SK-MEL-5 (cell line): Measurements from ENCODE around the gene BHLHE41. TPM values are rescaled to one million over a fixed set of nuclear protein-coding genes. Genes with fewer than 3 reads are reported as not detected.
A peak's percentile ranks its signal among the peaks of the same experiment; 100 is the strongest.

Experiments used
- DNase-seq: peaks from one replicate; pipeline ENCODE4 v3.0.0-alpha.2; 2016; ENCODE audit warnings: low read depth, low spot score
- in situ Hi-C: cut with HindIII; loops from 2 replicates; pipeline ENCODE4 v1.10.0; 2016; ENCODE audit warnings: low sequenced_read_pairs, high pct_unique_total_duplicates, low pct_unique_long_range_greater_than_20kb
- polyA plus RNA-seq, 2 experiments: library from polyadenylated mRNA; depleted of rRNA; stranded (reverse); fragments of >200 nt; gene quantifications; 2 replicates each; pipeline ENCODE4 v1.2.3, GENCODE V29; 2015
- total RNA-seq: library from RNA; depleted of rRNA; stranded (reverse); fragments of >200 nt; shearing (Covaris generic); gene quantifications from 2 replicates; pipeline ENCODE4 v1.2.3, GENCODE V29; 2014; rRNA removed

Gene BHLHE41
- 9.5 and 17.7 TPM in 2 replicates for total RNA-seq
- polyA plus RNA-seq (2015; cell fraction: cytosol; rRNA removed) = 10.5 and 12.2 TPM in 2 replicates
- 34.1 and 56.0 TPM in 2 replicates for polyA plus RNA-seq (2015; cell fraction: nucleus; rRNA removed)

DNA sequence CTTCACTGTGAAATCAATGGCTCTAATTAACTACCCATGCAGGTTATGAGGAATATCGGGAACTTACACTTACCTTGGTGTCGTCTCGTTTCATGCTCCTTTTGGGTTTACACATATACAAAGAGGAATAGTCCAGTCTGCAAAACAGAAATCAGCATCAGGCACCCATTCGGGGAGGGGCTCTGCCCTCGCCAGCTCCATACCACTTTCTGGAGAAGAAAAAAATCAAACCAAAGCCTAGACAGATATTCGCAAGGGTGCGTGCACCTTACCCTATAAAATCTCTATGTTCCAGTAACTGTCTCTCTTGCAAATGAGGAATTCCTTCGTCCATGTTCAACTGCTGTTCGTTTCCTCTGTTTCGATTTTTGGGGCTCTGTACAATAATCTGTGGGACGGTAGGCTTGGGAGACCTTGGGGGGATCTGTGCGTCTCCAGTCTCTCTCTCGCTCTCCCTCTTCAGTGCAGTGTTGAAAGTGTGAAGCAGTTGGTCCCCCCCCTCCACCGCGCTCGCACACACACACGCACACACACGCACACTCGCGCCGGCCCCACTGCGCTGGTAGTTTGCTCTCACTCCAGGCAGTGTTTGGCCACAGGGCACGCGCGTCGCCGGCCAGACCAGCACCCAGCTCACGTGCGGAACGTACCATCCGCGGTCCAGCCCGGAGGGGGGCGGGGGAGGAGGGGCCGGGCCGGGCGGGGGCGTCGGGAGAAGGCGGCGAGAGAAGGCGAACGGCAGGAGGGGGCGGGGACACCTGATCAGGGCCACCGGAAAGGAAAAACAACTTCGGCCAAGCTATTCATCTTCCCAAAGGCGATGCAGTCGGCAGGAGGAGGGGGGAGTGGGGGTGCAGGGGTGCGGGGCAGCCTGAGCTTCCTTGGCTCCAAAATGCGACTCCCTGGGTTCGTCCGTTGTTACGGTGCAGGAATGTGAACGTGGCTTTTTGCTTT lies at the start of gene BHLHE41:
Gene BHLHE41, minus strand, starts transcription at position 592 of the 954 bp plus-strand sequence. Its CDS starts 258 bp downstream, at position 334.
- peak; percentile 67 for DNase-seq
- in situ Hi-C loops = no loop called here

DNA sequence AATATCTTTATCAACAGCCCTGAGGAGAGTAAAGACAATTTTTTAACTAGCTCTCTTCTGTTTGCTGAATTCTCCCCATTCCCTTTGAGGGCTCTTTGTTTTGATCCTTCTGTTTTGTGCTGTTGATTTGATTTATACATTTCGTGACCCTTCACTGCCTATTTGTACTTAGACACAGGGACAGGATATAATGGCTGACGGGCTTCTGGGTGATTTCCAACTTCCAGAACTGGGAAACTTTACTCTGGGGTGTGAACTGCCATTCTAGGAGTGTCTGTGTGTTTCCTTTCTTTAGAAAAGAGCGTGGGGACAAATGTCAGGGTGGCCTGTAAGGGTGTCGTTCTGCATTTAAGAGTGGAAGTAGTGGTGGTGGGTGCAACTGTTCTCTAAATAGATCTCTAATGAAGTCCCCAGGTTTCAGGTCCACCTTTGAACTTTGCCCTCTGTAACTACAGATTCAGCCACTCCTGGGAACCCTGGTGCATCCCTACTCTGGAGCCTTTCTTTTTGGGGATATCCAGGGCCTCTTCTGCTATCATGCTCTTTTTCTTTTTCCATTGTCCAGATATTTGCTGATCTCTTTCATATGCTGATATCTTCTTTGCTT lies 48.2 kb upstream of the BHLHE41 start:
- DNase-seq = no peak
- in situ Hi-C loops = no loop called here

DNA sequence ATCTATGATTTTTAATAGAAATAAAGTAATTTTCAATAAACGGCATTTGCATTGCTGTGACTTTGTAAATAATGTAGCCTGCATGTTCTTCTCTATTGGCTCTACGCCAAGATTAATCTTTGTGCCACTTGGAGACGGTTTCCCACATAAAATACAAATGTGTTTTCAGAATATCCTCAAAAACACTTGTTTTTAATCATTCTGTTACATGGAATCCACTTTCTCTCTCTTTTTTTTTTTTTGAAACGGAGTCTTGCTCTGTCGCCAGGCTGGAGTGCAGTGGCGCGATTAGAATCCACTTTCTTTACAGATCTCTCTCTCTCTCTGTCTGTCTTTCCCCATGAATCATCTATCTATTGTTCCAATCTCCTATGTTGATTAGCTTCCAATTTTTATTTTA lies 47.7 kb upstream of the BHLHE41 start:
- in situ Hi-C loops = no loop called here
- no peak for DNase-seq

DNA sequence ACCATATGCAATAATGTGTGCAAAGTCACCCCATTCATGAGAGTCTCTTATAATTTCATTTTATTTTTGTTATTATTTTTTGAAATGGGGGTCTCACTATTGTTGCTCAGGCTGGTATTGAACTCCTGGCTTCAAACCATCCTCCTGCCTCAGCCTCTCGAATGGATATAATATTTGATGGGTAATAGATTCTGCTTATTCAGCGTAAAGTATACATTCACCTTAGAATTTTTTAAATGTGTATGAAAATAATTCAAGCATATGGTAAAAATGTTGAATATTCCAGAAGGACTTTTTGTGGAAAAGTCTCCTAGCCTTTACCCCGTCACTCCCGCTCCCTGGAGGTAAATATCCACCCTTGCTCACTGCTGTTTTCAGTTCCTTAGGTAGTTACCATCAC lies 47.2 kb upstream of the BHLHE41 start:
- in situ Hi-C loops = no loop called here
- no peak for DNase-seq

DNA sequence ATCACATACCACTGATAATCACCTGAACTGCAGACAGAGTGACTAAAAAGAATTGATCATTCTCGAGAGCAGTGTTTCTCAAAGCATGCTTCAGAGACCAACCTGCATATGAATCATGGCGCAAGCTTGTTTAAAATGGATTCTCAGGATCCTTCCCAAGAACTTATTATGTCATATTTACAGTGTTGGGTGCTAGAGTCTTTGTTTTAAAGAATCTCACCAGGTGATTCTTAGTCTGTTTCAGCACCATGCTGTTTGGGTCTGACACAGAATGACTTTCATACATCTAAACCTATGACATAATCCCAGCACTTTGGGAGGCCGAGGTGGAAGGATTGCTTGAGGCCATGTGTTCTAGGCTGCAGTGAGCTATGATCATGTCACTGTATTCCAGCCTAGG lies 39.3 kb upstream of the BHLHE41 start:
- in situ Hi-C loops = no loop called here
- DNase-seq = no peak

DNA sequence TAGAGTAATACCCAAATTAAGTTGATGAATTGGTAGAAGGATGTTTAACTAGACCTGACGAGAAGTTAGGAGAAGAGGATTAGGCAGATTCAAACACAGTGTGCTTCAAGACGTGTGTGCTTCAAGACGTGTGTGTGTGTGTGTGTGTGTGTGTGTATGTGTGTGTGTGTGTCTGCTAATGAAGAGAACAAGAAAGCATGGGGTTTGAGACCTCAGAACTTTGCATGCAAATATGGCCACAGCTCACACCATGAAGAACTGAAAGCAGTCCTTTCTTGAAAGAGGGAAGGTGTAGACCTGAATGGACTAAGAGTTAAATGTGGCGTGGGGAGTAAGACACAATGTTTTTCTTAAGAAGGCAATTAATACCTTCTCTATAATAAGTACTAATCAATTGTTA lies 38.1 kb upstream of the BHLHE41 start:
- in situ Hi-C loops = no loop called here
- no peak for DNase-seq

DNA sequence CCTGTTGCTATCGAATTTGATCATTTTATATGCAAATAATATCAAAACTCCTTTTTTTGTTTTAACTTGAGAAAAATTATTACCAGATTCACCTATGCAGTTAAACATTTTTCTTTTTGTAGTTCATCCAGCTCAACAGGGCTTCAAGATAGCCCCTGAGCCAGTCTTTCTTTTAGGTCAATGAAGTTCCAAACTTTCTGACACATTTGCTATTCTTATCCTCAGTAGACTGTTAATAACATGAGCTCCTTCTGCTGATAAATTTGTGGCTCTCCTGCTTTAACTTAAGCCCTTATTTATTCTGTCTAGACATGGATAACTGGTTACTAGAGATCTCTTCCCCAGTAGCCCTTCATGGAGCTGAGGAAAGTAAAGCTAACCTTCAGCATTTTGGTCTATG lies 37.3 kb upstream of the BHLHE41 start:
- in situ Hi-C loops = no loop called here

DNA sequence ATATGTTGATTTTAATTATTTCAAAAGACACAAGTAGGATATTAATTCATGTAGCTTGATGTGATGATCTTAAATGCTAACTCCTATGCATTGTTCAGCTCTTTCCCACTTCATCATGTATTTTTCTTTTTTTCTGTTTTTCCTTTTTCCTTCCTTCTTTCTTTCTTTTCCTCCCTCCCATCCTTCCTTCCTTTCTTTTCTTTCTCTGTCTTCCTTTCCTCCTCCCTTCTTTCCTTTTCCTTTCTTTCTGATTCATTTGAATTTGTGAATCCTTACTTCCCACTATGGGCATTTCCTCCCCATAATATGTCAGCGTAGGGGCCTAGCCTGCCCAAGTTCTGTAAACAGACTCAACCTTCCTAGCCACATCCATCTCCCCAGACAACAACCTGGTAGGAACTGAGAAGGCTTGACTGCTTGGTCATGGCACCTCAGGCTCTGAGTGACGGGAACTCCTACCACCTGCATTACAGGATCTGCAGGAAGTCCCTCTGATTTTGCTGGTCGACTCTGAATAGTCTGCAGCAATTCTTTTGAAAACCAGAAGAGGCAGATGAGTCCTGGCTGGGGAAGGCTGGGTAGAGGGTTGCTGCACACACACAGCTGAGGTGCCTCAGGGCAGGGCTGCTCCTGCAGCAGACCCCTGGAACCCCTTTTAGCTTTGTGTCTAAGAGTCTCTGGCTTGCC lies 33.4 kb upstream of the BHLHE41 start:
- peak; percentile 20 for DNase-seq
- in situ Hi-C loops = no loop called here

More for the DNA sequence above, 37.3 kb upstream of the BHLHE41 start:
- DNase-seq = no peak

DNA sequence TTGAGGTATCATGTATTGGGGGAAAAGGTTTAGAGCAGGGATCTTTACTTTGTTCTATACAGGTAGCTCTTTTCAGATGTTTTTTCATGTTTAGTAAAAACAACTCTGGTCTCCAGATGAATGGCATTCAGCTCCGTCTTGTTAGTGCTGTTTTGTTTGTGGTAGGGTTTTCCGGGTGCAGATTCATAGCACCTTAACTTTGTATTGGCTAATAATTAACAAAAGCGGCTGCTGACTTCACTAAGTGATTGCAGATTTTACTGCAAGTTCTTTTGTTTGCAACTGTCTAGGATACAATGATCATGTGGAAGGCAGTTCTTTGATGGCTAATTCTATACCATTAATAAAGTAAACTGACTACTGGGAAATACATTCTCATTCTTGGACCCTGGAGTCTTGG lies 32.2 kb upstream of the BHLHE41 start:
- DNase-seq = no peak
- in situ Hi-C loops = no loop called here

DNA sequence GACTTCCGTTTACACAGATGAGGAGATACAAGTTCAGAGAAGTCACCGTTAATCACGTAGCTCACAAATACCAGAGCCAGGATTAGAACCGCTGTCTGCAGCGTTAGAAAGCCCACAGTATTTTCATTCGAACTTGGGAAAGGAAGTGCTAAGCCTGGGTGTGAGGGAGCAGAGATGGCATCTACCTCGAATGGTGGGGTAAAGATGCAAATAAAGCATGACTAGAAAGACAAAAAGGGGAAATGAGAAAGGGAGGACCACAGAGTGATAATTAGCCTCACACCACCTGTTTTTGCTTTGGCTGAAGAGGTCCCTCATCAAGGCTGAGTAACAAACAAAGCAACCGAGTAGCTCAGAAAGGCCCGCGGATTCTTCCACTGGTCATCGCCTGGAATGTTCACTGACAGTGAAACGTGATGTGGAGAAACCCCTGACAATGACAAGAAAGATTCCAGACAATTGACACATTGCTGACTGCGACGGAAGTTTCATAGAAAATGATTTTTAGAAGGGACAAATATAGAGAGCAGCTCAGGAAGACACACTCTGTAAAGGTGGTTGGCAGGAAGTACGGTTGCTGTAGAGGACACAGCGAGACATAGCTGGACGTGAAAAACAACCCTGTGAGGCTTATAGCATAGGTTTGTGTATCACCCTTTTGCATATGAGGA lies 31.5 kb upstream of the BHLHE41 start:
- DNase-seq = no peak
- in situ Hi-C loops = no loop called here

DNA sequence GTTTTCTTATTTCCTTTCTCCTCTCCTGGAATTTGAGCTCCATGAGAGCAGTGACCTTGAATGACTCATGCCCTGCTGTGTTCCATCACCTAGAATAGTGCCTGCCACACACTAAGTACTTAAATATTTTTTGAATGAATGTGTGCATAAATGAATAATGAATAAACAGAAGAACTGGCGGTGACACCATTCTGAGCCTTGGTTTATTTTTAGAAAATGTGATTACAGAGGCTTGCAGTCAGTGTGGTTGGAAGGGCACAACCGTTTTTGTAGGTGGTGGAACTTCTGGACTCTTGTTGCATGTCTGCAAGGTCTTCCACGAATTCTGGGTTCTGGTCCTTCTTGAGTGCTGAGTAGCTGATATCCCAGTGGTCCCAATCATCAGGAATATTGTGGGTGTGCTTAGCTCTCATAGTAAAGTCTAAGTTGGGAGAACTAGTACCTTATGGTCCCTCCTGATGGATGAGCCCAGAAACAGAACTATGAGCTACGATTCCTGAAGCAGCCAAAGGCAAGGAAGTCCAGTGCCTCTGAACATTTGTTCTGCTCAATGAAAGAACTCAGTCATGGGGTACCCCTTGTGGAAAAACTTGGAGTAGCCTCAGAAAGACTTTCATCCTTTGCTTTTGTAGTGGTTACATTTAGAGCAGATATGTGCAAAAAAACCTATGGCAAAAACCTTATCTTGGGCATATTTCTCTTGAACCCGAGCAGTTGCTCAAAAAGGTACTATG lies 28.8 kb upstream of the BHLHE41 start:
- peak; percentile 20 for DNase-seq
- in situ Hi-C loops = no loop called here

DNA sequence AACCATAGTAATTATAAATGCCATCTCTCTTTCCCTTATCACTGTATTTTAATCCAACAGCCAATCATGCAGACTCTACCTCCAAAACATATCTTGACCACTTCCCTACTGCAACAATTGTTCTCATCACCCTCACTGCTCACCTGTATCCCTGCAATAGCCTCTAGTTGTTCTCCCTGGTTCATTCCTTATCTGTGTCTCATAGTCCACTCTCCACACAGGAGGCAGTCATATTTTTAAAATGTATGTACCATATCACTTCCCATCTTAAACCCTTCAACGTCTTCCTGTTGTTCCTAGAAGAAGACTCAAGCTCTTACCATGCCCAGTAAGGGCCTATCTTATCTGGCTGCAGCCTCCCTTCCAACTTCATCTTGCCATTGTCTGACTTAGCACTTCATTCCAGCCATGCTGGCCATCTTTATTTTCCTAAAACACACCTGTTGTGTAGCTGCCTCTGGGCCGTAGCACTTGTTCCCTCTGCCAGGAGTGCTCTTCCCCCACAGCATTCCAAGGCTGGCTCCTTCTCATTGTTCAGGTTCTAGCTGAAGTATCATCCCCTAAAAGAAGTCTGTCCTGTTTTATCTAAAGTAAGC lies 27.8 kb upstream of the BHLHE41 start:
- DNase-seq = no peak
- in situ Hi-C loops = no loop called here

DNA sequence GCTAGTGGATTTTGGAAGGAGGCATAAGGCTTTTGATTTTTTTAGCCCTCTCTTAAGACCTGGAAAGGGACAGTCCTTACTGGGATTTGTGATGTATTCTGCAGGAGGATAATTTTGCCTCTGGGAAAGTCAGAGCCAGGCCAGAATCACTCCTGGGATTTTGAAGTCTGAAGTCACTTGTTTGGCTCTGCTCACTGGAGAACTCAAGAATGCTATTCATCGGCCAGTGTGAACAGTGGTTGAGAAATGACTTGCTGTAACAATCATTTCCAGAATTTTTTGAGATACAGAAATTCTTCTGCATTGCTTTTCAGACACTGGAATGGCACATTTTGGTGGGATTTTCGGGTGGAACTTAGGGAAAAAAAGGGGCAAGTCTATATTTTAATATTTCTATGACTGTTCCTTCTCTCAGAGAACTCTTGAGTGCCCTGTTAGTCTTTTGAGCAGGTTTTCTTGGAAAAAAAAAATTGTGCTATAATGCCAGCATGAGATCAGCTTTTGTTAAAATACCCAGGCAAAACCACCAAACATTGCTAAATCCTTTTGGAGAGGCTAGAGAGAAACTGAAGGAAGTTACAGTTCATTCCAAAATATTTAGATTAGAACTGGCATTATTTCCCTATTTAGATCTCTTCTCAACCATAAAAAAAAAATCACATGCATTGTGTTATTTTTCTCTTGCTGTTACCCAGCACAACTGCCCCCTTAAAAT lies 26.1 kb upstream of the BHLHE41 start:
- DNase-seq = peak; percentile 40
- in situ Hi-C loops = no loop called here

DNA sequence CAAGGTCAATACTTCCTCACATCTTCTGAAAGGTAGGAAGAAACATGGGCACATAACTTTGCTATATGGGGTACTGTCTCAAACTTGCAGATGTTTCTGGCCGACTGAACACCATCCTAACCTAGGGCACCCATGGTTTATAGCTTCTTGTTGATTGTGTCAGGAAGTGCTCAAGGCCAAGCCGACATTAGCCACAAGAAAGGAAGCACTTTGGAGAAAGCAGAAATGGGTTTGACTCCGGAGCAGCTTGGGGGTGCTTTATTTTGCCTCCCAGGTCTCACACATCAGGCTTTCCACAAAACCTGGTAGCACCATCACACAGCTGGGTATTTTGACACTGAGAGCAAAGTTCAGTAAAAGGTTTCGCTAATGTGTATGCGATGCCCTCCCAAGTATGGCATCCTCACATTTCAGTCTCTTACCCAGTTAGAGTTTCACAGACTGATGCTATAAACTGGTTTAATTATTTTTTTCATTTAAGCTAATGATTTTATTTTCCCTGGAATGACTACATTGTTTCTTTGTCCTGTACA lies 25.2 kb upstream of the BHLHE41 start:
- DNase-seq = no peak
- in situ Hi-C loops = no loop called here

DNA sequence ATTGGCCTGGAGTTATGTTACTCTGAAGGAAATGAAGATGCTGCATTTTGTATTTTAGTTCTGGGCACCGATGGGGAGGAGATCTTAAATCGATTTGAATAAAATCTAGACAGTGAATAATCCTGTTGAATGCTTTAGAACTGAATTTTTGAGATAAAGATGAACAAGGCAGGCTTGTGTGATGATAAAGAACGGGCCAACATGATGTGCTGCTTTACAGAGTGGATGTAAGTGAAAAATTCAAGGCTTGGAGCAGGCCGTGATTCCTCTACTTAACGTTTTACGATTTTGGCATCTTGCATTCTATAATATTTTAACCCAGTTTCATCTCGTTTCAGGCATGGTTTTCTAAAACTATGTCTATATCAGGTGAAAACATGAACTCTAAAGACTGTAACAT lies 23.5 kb upstream of the BHLHE41 start:
- in situ Hi-C loops = no loop called here
- DNase-seq = no peak

DNA sequence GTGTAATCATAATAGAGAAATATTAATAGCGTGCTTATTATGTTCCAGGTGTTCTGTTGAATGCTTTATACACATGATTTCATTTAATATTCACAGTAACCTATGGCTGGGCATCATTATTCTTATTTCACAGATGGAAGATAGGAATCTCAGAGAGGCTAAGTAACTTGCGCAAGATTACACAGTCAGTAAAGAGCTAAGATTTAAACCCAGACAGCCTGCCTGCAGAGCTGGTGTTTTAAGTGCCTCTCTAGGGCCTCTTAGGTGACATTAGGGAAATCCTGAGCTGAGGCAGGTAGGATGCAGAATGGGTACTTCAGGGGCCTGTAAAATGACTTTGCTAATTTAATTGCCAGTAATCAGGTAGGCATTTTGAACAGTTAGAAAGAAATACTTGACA lies 18.5 kb upstream of the BHLHE41 start:
- in situ Hi-C loops = no loop called here
- no peak for DNase-seq
